Stimulated activated naive B cell treated with anti-CD40 and anti-IgM and Interleukin-4, amounts not matched to agents 10 μg/mL and 1 μg/mL and 100 μg/mL, for 72 hours (primary cell): ENCODE data around the gene HERC5.
"Not testable (repeated sequence)": the region's sequence is repeated elsewhere in the genome, so short reads cannot be mapped to it uniquely, and the experiment has no call there.

Source experiments
- ATAC-seq, 2 donors: fragments of 150-1000 bp; cut with Tn5 transposase; replicated peaks; 2 replicates each; pipeline ENCODE4 v1.10.0; 2021; ENCODE audit warnings: moderate library complexity in 1 of 2
- DNase-seq: peaks from one replicate; pipeline ENCODE4 v3.0.0; 2021
- H3K27ac Mint-ChIP-seq: one replicate; pipeline ENCODE4 v1.8.0; 2022; ENCODE audit warnings: mild to moderate bottlenecking, mixed read lengths
- H3K27me3 Mint-ChIP-seq, 2 donors: one replicate each; pipeline ENCODE4 v1.8.0; 2022; ENCODE audit warnings: mixed read lengths in 2 of 2
- H3K36me3 Mint-ChIP-seq, 2 donors: one replicate each; pipeline ENCODE4 v1.8.0; 2022; ENCODE audit warnings: mixed read lengths in 2 of 2, mild to moderate bottlenecking in 1 of 2
- H3K4me1 Mint-ChIP-seq, 2 donors: one replicate each; pipeline ENCODE4 v1.8.0; 2022; ENCODE audit warnings: mixed read lengths in 2 of 2, mild to moderate bottlenecking in 1 of 2
- H3K4me3 Mint-ChIP-seq, 2 donors: one replicate each; pipeline ENCODE4 v1.8.0; 2022; ENCODE audit warnings: mild to moderate bottlenecking in 2 of 2, mixed read lengths in 2 of 2, moderate library complexity in 1 of 2
- H3K9me3 Mint-ChIP-seq, 2 donors: one replicate each; pipeline ENCODE4 v1.8.0; 2022; ENCODE audit warnings: mixed read lengths in 2 of 2, mild to moderate bottlenecking in 1 of 2

Gene HERC5

DNA sequence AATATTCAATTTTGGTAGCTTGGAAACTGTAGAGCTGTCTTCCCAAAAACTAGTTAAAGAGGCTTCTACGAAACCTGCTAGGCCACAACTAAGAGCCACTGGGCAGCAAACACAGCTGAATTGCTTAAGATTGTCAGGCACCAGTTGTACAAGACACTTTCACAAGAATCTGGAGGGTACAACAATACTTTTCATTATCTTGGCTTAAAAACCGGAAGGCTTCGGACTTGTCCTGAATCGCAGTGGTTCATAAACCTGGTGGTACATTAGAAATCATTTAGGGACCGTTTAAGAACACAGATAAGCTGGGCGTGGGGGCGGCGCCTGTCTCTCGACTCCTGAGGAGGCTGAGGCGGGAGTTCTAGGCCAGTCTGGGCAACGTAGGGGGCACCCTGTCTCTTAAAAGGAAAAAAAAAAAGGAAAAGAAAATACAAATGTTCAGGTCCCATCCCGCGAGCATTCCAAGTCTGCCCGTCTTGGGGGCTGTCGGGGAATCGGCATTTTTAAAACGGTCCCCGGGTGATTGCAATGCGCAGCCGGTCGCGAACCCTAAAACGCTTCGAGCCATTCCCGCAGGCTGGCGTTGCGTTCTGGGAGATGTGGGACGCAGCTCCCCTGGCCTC, 65.9 kb downstream of the HERC5 start:
- Mint-ChIP-seq H3K27me3 (no peaks in the 10 kb centered on the region), H3K36me3 (peaks cover 4 to 9% of the 10 kb centered on the region in 2 donors), H3K27ac (peak overlapping the region; percentile 97), H3K9me3 (no peaks in the 10 kb centered on the region), H3K4me1 (peaks cover 8 to 14% of the 10 kb centered on the region in 2 donors), H3K4me3 (peak overlapping the region; percentile 99)
- DNase-seq = no peak
- ATAC-seq = peak; percentile 41 to 46

GRCh38 chr4:88523325-88524129, 66.6 kb downstream of the HERC5 start, which contains the start of gene PYURF:
PYURF (minus strand) TSS chr4:88523776; CDS start chr4:88523700, 76 bp downstream.
- H3K36me3 Mint-ChIP-seq = peaks cover 2 to 9% of the 10 kb centered on the region in 2 donors
- DNase-seq (peak; percentile 80), ATAC-seq (peak; percentile 87 to 88)
- H3K4me1 Mint-ChIP-seq = peaks cover 6 to 10% of the 10 kb centered on the region in 2 donors
- no peaks in the 10 kb centered on the region for H3K27me3 Mint-ChIP-seq
- no peaks in the 10 kb centered on the region for H3K9me3 Mint-ChIP-seq
- H3K4me3 Mint-ChIP-seq = peak within 1 kb of the TSS; percentile 99
- H3K27ac Mint-ChIP-seq = peak within 1 kb of the TSS; percentile 97

- Mint-ChIP-seq H3K27me3 (no peaks in the 10 kb centered on the region), H3K27ac (peak overlapping the region; percentile 97), H3K4me3 (peak overlapping the region; percentile 99), H3K9me3 (no peaks in the 10 kb centered on the region), H3K36me3 (peaks cover 2 to 9% of the 10 kb centered on the region in 2 donors), H3K4me1 (peaks cover 6 to 10% of the 10 kb centered on the region in 2 donors)
- ATAC-seq = no peak
- DNase-seq = no peak
Measured at GRCh38 chr4:88524171-88524570, 67.3 kb downstream of the HERC5 start.

DNA sequence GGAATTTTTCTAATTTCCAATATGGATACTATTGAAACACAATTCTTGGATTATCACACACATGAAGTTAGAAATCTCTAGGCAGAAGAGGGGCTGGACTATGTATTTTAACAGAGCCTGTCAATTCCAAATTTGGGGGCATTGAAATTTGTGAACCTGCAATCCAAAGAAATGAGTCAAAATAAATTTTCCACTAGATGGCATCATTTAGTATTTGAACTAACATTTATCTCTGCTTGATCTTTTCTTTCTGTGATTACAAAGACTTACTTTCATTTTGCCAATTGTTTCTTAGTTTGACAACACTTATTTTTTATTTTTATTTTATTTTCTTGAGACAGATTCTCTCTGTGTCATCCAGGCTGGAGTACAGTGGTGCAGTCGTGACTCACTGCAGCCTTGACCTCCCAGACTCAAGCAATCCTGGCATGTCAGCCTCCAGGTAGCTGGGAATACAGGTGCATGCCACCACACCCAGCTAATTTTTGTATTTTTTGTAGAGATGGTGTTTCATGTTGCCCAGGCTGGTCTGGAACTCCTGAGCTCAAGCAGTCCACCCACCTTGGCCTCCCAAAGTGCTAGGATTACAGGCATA, 69.4 kb downstream of the HERC5 start:
- H3K36me3 Mint-ChIP-seq = peaks cover 0 to 4% of the 10 kb centered on the region in 2 donors
- DNase-seq = no peak
- no peaks in the 10 kb centered on the region for H3K9me3 Mint-ChIP-seq
- no peaks in the 10 kb centered on the region for H3K27me3 Mint-ChIP-seq
- no peak overlapping the region for H3K27ac Mint-ChIP-seq
- no peak for ATAC-seq
- H3K4me3 Mint-ChIP-seq = no peak overlapping the region
- peaks cover 6 to 10% of the 10 kb centered on the region in 2 donors for H3K4me1 Mint-ChIP-seq

- ATAC-seq (no peak), DNase-seq (no peak)
- Mint-ChIP-seq H3K27me3 (no peaks in the 10 kb centered on the region), H3K4me3 (no peak overlapping the region), H3K36me3 (no peaks in the 10 kb centered on the region), H3K9me3 (no peaks in the 10 kb centered on the region), H3K4me1 (peaks cover under 1 to 3% of the 10 kb centered on the region in 2 donors), H3K27ac (no peak overlapping the region)
Measured at GRCh38 chr4:88527787-88528186, 70.9 kb downstream of the HERC5 start.

DNA sequence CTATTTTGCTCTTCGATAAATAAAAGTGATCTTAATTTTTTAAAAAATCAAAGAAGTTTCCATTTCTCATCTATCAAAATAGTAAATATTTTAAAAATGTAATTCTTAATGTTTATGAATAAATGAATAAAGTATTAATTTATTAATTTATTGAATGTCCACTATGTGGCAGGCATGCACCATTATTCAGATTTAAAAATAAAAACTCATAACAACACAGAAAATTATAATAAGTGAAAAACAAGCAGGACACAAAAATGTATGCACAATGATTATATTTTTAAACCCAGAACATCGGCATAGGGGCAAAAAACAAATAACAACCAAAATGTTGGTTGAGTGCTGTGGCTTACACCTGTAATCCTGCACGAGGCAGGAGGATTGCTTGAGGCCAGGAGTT, 71.9 kb downstream of the HERC5 start:
- DNase-seq (no peak), ATAC-seq (no peak)
- no peaks in the 10 kb centered on the region for H3K27me3 Mint-ChIP-seq
- H3K27ac Mint-ChIP-seq = no peak overlapping the region
- H3K4me1 Mint-ChIP-seq = peaks cover 0 to 3% of the 10 kb centered on the region in 2 donors
- no peaks in the 10 kb centered on the region for H3K36me3 Mint-ChIP-seq
- no peak overlapping the region for H3K4me3 Mint-ChIP-seq
- no peaks in the 10 kb centered on the region for H3K9me3 Mint-ChIP-seq

- Mint-ChIP-seq H3K36me3 (no peaks in the 10 kb centered on the region), H3K27me3 (no peaks in the 10 kb centered on the region), H3K9me3 (no peaks in the 10 kb centered on the region), H3K27ac (no peak overlapping the region), H3K4me1 (peaks cover 0 to 6% of the 10 kb centered on the region in 2 donors), H3K4me3 (no peak overlapping the region)
- no peak for DNase-seq
- ATAC-seq = no peak
Measured at GRCh38 chr4:88531549-88531948, 74.6 kb downstream of the HERC5 start.

- Mint-ChIP-seq H3K27me3 (no peaks in the 10 kb centered on the region), H3K9me3 (no peaks in the 10 kb centered on the region), H3K4me3 (no peak overlapping the region), H3K36me3 (no peaks in the 10 kb centered on the region), H3K4me1 (peaks cover 0 to 3% of the 10 kb centered on the region in 2 donors), H3K27ac (no peak overlapping the region)
- ATAC-seq (no peak), DNase-seq (no peak)
Measured at GRCh38 chr4:88533088-88533790, 76.3 kb downstream of the HERC5 start.

DNA sequence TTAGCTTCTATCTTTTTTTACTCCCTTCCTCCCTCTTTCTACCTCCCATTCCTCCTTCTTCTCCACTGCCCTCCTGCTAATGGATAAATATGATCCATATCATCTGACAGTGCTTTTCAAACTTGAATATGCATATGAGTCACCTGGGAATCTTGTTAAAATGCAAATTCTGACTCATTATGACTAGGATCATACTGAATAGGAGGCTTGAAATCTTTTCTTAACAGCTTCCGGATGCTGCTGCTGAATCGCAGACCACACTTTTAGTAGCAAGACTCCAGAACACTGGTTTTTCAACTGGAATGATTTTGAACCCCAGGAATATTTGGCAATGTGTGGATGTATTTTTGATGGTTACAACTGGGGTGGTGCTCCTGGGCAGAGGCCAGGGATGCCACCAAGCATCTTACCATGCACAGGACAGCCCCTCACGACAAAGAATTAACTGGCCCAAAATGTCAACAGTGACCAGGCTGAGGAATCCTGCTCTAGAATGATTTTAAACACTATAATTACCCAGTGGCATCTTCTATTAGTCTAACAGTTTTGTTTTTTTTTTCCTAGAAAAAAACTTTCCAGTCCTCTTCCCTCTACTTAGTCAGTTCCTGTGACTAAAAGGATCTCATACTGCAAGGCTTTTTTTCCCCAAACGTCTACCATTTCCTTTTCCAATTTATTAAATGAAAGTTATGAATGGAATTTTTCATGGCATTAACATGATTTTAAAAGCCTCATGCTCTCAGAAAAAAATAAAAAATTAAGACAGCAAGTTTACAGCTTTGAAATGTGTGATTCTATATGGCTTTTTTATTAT, 77.2 kb downstream of the HERC5 start:
- Mint-ChIP-seq H3K9me3 (no peaks in the 10 kb centered on the region), H3K27ac (no peak overlapping the region), H3K36me3 (no peaks in the 10 kb centered on the region), H3K4me3 (no peak overlapping the region), H3K4me1 (peaks cover under 1 to 3% of the 10 kb centered on the region in 2 donors), H3K27me3 (peaks cover 0 to under 1% of the 10 kb centered on the region in 2 donors)
- ATAC-seq (no peak), DNase-seq (no peak)

- peaks cover 6 to 11% of the 10 kb centered on the region in 2 donors for H3K27me3 Mint-ChIP-seq
- H3K36me3 Mint-ChIP-seq = no peaks in the 10 kb centered on the region
- ATAC-seq (no peak), DNase-seq (no peak)
- no peak overlapping the region for H3K4me3 Mint-ChIP-seq
- peaks cover 7 to 8% of the 10 kb centered on the region in 2 donors for H3K4me1 Mint-ChIP-seq
- H3K27ac Mint-ChIP-seq = no peak overlapping the region
- no peaks in the 10 kb centered on the region for H3K9me3 Mint-ChIP-seq
Measured at GRCh38 chr4:88535090-88535755, 78.3 kb downstream of the HERC5 start.

GRCh38 chr4:88537709-88538108, 80.8 kb downstream of the HERC5 start:
- H3K9me3 Mint-ChIP-seq = no peaks in the 10 kb centered on the region
- ATAC-seq (no peak), DNase-seq (no peak)
- H3K4me1 Mint-ChIP-seq = peaks cover 7 to 8% of the 10 kb centered on the region in 2 donors
- no peak overlapping the region for H3K4me3 Mint-ChIP-seq
- H3K27me3 Mint-ChIP-seq = peaks cover 6 to 13% of the 10 kb centered on the region in 2 donors
- no peaks in the 10 kb centered on the region for H3K36me3 Mint-ChIP-seq
- H3K27ac Mint-ChIP-seq = no peak overlapping the region

DNA sequence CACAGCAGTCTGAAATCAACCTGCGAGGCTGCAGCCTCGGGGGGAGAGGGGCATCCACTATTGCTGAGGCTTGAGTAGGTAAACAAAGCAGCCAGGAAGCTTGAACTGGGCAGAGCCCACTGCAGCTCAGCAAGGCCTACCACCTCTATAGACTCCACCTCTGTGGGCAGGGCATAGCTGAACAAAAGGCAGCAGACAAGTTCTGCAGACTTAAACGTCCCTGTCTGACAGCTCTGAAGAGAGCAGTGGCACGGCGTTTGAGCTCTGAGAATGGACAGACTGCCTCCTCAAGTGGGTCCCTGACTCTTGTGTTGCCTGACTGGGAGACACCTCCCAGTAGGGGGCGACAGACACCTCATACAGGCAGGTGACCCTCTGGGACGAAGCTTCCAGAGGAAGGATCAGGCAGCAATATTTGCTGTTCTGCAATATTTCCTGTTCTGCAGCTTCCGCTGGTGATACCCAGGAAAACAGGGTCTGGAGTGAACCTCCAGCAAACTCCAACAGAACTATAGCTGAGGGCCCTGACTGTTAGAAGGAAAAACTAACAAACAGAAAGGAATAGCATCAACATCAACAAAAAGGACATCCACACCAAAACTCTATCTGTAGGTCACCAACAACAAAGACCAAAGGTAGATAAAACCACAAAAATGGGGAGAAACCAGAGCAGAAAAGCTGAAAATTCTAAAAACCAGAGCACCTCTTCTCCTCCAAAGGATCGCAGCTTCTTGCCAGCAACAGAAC, 82.6 kb downstream of the HERC5 start:
- DNase-seq (peak; percentile 49), ATAC-seq (peak in 1 of 2 donors; percentile 41)
- not testable (repeated sequence) for H3K4me3 Mint-ChIP-seq, H3K9me3 Mint-ChIP-seq, H3K36me3 Mint-ChIP-seq, H3K4me1 Mint-ChIP-seq
- H3K27me3 Mint-ChIP-seq = peaks cover 6 to 13% of the 10 kb centered on the region in 2 donors
- H3K27ac Mint-ChIP-seq = peak overlapping the region; percentile 53
